HL-60/S4 treated with retinoic acid at 250 ng/mL for 4 days and 3 days (cell line): ENCODE measurements around the gene ESPNL.

Experiments
- in situ Hi-C: fragments of 300-500 bp; cut with MboI; formaldehyde crosslinking; loops from 2 replicates; pipeline ENCODE4 v1.7.0; 2022; ENCODE audit warnings: low sequenced_read_pairs

Gene ESPNL

GRCh38 chr2:238155051-238155760 is 55.1 kb downstream of the ESPNL start:
- in situ Hi-C loops: no loop called here

- in situ Hi-C loops: no loop called here
Observed at GRCh38 chr2:238155761-238156694, 55.9 kb downstream of the ESPNL start.

- in situ Hi-C loops: no loop called here
Observed at GRCh38 chr2:238157506-238158017, 57.4 kb downstream of the ESPNL start.

GRCh38 chr2:238158018-238158508 is 57.9 kb downstream of the ESPNL start:
- in situ Hi-C loops: no loop called here

DNA sequence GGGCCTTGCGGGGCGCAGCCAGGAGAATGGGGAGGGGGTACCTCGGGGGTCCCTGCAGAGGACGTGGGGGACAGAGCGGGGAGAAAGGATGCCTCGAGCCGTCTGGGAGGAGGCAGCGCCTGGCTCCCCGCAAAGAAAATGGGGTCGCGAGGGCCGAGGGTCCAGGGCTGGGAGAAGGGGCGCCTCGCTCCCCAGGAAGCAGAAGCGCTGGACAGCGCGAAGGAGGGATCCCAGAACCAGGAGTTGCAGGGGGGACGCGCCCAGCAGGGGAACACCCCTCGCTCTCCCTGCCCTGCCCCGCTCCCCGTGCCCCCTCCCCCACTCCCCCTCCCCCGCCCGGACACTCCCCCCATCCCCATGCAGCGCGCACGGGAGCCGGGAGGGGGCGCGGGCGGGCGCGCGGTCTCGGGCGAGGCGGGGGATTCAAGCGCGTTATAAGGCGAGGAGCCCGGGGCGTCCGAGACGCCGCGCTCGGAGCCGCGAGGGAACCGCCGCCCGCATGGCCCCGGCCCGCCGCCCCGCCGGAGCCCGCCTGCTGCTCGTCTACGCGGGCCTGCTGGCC is 58.5 kb downstream of the ESPNL start, which contains the start of gene ERFE:
Gene ERFE (plus strand): TSS at position 462 of the 562 bp plus-strand sequence. CDS start 38 bp downstream, at position 500.
- in situ Hi-C loops: no loop called here

DNA sequence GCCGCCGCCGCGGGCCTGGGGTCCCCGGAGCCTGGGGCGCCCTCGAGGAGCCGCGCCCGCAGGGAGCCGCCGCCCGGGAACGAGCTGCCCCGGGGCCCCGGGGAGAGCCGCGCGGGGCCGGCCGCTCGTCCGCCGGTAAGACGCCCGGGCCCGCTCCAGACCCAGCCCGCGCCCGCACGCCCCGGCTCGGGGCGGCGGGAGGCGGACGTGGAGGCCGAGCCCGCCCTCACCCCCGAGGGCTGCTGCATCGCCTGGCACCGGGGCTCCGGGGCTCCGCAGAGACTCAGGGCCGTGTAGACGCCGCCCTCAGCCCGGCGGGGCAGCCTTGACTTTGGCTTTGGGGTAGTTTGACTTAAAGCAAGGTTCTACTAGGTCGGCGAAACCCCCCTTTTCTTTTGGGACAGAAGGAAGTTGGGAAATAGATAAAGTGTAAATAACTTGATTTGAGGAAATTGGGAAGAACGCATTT is 59.0 kb downstream of the ESPNL start:
- in situ Hi-C loops: no loop called here

DNA sequence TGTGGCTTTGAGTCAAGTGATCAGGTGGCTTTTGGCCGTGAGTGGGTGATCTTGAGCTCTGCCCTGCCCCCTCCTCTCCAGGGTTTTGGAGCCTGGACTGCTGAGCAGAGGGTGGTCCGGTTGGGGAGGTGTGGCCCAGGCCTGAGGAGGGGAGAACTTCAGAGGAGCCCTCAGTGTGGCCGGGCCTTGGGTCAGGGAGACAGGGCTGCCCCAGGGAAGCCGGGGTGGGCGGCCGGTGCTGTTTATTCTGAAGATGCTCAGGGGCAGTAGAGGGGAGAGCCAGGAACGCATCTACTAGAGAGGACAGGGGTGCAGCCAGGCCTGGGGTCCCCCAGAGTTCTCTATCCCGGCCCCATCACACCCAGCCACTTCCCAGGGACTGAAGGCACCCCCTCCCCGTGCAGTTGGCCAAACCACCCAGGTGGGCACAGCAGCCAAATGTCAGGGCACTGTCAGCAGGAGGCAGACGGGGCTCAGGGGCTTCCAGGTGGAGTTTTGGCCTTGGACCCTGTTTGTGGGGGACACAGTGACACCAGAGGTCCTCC is 59.6 kb downstream of the ESPNL start:
- in situ Hi-C loops: no loop called here

- in situ Hi-C loops: no loop called here
Observed at GRCh38 chr2:238160206-238161129, 60.3 kb downstream of the ESPNL start.

- in situ Hi-C loops: no loop called here
Observed at GRCh38 chr2:238161291-238162051, 61.3 kb downstream of the ESPNL start.

- in situ Hi-C loops: no loop called here
Observed at GRCh38 chr2:238162251-238162845, 62.2 kb downstream of the ESPNL start.

DNA sequence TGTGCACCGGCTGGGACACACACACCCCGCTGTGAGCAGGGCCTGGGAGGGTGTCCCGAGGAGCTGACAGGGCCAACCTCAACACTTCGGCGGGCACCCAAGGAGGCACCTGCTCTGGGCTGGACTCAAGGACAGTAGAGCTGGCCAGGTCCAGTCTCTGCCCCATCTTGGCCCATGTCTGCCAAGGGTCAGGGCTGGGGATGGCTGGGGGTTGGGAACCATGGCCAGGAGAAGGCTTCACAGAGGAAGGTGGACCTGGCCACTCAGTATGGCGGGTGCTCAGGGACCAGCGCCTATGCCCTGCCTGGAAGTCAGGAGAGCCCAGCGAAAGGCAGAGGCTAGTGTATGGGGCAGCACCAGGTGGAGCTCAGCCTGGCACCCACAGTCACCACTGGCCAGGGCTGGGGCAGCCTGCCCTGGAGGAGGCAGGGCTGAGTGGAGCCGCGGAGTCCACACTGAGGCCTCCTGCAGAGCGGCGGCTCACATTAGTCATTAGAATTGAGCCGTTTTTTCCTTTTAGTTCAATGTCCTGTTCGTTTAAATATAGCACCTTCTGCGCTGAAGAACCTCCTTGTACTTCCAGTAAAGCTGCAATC is 62.8 kb downstream of the ESPNL start:
- in situ Hi-C loops: no loop called here

- in situ Hi-C loops: no loop called here
Observed at GRCh38 chr2:238163481-238164198, 63.5 kb downstream of the ESPNL start.

DNA sequence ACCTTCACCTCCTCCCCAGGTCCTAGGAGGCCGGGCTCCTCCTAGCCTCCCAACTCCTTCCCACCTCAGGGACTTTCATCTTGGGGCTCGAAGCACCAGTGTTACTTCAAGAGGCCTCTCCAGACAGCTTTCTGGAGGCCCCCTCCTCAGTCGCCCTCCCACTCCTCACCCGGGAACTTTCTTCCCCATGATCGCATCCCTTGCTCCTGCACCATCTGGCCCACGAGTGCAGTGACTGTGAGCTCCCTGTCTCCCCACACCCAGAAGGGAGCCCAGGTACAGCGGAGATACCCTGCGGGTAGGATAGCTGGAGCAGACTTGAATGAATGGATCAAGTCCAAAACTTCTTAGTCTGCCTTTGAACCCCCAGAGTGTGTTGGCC is 64.8 kb downstream of the ESPNL start:
- in situ Hi-C loops: no loop called here

- in situ Hi-C loops: no loop called here
Observed at GRCh38 chr2:238165288-238165921, 65.3 kb downstream of the ESPNL start.

GRCh38 chr2:238166391-238167343 is 66.5 kb downstream of the ESPNL start:
- in situ Hi-C loops: no loop called here

DNA sequence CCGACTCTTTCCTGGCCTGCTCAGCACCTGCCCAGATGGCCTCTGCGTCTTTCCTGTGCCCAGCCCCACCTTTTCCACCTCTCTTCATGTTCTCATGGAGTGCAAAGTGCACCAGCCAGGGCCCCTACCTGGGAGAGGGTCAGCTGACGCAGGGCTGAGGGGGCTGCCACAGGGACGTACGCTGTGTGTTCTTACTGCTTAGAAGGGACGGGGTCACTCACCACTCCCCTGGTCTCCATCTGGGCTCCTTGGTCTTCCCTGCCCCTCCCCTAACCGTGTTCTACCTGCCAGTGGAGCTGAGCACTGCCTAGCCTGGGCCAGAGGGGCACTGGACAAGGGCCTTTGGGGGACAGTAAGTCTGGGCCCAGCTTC is 67.2 kb downstream of the ESPNL start:
- in situ Hi-C loops: no loop called here
